VCaP (cell line): Measurements from ENCODE around the gene PCK2.

Experiments used
- H3K27ac ChIP-seq: fragments of 450-650 bp; 2 replicates; pipeline ENCODE4 v1.5.1; 2017
- TF ChIP-seq, protein P1 (sequence below): fragments of 450-650 bp; conservative IDR thresholded peaks from 2 replicates; pipeline ENCODE4 v1.5.1; 2017; ENCODE audit warnings: mild to moderate bottlenecking, moderate library complexity

Gene PCK2

DNA sequence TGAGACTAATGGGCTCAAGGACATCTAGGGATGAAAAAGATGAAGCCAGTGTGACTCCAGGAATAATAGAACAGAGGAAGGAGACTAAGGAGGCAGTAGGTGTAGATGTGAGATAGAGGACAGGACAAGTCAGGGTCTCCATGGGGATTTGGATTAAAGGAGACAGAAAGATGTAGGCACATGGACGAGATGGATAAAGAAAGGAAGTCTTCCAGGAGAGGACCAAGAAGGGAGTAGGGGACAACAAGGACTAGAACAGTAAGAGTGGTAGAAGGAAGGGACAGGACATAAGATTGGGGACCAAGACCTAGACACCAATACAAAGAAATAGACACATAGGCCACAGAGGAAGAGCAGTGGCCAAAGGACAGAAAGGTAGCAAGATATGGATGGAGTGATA, 7.1 kb upstream of the PCK2 start:
- TF ChIP-seq, protein P1, sequence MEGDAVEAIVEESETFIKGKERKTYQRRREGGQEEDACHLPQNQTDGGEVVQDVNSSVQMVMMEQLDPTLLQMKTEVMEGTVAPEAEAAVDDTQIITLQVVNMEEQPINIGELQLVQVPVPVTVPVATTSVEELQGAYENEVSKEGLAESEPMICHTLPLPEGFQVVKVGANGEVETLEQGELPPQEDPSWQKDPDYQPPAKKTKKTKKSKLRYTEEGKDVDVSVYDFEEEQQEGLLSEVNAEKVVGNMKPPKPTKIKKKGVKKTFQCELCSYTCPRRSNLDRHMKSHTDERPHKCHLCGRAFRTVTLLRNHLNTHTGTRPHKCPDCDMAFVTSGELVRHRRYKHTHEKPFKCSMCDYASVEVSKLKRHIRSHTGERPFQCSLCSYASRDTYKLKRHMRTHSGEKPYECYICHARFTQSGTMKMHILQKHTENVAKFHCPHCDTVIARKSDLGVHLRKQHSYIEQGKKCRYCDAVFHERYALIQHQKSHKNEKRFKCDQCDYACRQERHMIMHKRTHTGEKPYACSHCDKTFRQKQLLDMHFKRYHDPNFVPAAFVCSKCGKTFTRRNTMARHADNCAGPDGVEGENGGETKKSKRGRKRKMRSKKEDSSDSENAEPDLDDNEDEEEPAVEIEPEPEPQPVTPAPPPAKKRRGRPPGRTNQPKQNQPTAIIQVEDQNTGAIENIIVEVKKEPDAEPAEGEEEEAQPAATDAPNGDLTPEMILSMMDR, result no peak

DNA sequence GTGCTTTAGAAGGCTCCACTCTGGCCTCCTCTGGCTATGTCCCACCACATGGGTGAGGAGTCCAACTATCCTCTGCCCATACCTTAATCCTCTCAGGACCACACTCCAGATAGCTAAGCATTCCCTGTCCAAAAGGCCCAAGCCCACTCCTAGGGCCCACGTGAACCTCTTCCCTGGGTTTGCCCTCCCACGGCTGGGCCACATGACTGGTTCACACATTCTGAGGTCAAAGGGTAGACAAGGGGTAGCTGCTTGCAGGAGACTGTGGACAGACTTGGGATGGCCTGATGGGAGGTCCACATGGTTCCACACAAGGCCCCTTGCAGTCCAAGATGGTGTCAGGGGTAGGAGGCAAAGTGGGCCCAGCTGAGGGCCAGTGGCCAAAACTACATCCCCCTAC, 6.0 kb upstream of the PCK2 start:
- TF ChIP-seq, protein P1, result no peak
- H3K27ac ChIP-seq, result no peak overlapping the region

More for the DNA sequence above, 7.1 kb upstream of the PCK2 start:
- H3K27ac ChIP-seq, result no peak overlapping the region

DNA sequence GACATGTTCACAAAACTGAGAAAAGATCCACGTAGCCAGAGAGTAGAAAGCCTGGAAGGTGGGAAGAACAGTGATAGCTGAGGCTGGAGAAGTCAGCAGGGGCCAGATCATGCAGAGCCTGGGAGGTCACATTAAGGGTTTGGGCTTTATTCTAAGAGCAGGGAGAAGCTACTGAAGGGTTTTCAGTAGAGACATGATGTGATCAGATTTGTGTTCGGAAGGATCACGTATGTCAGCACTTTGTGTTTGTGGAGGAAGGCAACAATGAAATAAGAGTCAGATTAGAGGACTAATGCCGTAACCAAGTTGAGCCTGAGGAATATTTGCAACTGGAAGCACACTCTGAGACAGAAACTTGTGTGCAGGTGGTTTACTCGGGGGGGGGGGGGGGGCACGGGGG, 4.2 kb upstream of the PCK2 start:
- no peak overlapping the region for H3K27ac ChIP-seq
- TF ChIP-seq, protein P1, result no peak

DNA sequence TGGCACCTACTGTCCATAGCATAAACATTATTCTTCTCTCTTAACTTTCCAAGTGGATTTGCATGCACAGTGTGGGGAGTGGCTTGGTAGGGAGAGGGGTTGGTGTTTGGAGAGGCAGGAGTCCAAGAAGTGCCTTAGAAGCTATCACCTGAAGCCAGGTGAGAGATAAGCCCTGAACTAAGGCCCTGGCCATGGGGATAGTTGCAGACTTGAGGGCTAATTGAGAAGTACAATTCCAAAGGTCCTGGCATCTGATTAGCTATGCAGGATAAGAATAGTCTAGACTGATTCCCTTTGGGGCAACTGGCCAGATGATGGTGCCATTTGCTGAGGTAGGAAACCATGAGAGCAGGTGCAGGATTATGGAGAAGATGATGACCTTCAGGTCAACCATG, 2.0 kb upstream of the PCK2 start:
- H3K27ac ChIP-seq, result no peak overlapping the region
- TF ChIP-seq, protein P1, result no peak

DNA sequence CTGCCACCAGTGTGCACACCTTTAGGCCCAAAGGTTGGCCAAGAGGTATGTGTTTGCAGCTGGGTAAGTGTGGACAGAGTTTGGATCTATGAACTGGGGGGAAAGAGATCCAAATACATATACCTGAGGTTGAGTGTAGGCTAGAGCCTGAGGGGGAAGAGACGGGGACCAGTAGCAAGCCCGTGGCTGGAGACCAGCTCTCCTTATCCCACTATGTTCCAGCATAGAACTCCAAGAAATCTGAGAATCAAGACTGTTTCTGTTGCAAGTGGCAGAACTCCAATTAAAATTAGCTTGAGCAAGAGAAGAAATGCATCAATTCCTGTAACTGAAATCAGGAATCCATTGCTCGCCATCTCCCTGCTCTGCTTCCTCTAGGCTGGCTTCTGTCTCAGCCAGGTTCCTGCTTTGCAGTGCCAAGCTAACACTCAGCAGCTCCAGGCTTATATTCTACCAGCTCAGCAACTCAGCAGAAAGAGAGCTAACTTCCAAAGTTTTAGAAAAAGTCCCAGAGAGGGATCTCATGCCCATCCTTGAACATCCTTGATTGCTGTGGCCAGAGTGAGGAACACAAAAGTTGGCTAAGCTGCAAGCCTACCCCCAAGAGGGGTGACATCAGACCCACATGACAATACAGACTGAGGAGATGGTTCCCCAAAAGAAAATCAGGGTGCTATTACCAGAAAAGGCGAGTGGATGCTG, 1.5 kb upstream of the PCK2 start:
- H3K27ac ChIP-seq, result no peak overlapping the region
- TF ChIP-seq, protein P1, result no peak

DNA sequence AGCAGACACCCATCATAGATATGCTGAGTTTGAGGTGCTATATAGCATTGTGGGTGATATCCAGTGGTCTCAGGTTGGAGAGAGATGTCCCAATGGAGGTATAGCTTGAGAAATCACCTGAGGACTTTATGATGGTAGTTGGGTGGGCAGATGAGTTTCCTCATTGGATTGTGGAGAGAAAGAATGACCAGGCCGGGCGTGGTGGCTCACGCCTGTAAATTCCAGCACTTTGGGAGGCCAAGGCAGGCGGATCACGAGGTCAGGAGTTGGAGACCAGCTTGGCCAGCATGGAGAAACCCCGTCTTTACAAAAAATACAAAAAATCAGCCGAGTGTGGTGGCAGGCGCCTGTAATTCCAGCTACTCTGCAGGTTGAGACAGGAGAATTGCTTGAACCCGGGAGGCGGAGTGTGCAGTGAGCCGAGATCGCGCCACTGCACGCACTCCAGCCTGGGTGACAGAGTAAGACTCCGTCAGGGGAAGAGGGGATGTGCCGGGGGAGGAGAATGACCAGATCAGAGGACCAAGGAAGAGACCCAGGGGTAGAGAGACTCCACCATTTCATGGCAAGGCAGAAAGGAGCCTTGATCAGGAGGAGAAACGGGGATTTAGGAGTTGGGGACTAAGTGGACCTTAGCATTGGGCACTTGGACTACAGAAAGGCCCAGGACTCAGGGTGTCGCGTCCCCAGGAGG, 757 bp upstream of the PCK2 start:
- TF ChIP-seq, protein P1, result no peak
- peak overlapping the region; percentile 84 for H3K27ac ChIP-seq

DNA sequence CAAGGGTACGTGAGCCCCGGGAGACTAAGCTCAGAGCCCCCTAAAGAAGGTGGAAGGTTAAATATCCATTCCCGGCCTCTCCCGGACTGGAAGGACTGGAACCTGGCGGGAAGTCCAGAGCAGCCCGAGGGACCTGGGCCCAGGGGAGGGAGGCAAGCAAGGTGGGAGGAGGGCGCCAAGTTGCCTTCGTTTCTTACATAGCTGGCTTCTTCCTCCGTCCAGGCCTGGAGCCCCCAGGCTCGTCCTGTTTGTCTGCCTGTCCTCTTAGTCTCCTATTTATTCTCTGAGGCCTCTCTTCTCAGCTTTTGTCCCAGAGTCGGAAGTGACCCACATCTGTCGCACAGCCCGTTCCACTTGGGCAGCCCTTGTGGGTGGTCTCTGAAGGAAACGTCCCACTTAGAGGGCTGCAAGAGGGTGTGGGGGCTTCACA, 745 bp downstream of the PCK2 start:
- peak overlapping the region; percentile 84 for H3K27ac ChIP-seq
- TF ChIP-seq, protein P1, result no peak
